HUDEP-2 (cell line): Measurements from ENCODE around the gene CERS4.
A peak's percentile ranks its signal among the peaks of the same experiment; 100 is the strongest.
"Not testable (repeated sequence)": the region's sequence is repeated elsewhere in the genome, so short reads cannot be mapped to it uniquely, and the experiment has no call there.

ENCODE experiments used
- DNase-seq, 76 experiments: peaks; one replicate each; lab custom pipeline; 2025; ENCODE audit not compliant: unreplicated experiment in 76 of 76; lab: John Stamatoyannopoulos, UW

The CERS4 gene

DNA sequence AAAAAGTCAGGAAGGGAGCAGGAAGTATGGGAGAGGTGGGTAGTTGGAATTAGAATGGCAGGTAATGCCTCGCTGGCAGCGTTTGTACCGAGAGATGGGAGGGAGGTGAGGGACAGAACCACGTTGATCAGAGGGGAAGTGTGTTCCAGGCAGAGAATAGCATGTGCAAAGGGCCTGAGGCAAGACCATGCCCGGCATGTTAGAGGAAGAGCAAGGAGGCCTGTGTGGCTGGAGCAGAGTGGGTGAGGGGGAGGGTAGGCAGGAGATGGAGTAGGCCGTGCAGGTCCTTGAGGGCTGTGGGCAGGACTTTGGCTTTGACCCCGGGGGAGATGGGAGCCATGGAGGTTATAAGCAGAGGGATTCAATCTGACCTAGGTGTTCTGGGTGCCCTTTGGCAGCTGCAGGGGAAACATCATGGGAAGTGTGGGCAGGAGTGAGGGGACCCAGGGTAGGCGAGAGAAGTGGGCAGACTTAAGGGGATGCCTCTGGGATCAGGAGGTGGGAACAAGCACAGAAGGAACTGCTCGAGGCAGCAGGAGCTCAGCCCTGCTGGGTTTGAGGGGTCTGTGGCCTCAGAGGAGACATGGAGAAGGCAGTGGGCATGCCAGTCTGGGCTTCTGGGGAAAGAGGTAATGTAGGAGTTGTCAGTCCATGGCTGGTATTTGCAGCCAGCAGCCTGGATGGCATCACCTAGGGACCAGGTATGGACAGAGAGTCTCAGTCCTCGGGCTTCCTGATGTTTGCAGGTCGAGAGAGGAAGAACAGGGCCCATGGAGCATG, 50.2 kb downstream of the CERS4 start:
- no peak for DNase-seq

DNA sequence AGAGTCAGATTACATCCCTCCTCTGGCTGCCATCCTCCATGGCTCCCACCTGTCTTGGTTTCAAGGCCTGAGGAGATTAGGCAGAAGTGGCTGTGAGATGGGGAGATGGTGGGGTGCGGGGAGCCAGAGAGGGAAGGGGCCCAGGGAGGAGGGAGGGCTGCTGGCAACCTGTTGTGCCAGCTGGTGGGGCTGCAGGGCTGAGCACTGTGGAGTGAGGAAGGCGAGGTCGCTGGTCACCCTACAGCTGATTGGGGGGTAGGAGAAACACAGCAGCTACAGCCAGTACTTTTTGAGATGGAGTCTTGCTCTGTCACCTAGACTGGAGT, 50.7 kb downstream of the CERS4 start:
- no peak for DNase-seq

DNA sequence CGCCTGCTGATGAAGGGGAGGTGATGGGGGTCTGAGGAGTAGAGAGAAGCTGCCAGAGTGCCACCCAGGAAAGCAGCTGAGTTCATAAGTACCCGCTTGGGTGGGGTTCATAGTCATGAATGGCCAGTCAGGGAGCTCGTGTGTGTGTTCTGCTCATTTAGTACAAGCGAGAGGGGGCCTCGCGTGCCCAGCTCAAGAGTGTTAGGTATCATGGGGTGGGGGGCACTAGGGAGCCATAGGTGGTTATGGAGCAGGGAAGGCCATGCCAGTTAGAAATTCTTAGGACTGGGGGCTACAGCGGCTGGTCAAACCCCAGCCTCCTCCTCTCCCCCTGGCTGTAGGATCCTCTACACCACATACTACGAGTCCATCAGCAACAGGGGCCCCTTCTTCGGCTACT, 52.2 kb downstream of the CERS4 start:
- DNase-seq, result no peak

DNA sequence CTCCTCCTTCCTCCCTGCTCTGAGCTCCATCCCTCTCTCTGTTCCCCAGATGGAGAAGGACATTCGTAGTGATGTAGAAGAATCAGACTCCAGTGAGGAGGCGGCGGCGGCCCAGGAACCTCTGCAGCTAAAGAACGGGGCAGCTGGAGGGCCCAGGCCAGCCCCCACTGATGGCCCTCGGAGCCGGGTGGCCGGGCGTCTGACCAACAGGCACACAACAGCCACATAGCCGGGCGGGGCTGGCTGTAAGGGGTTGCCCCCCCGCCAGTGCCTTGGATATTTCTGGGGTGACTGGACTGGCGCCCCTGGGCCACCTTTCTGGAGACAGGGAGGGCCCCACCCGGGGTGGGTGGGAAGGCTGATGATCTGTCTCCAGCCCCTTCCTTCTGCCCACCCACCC, 52.7 kb downstream of the CERS4 start:
- no peak for DNase-seq

DNA sequence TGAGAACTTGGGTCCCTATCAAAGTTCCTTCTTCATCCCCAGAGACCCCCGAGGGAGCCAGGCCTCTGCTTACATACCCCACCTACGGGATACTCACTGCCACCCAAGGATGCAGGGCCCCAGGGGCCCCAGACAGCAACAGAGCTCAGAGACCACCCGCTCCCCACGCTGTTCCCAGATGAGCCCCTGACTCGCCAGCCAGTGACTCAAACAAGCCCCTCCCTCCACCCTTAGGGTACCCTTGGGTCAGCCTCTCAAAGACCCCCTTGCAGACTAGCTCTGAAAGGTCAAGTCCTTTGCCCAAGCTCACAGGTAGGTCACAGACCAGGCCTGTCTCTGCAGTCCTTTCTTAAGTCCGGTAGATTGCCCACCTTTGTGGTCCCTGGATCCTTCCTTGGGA, 53.3 kb downstream of the CERS4 start:
- DNase-seq, result no peak

DNA sequence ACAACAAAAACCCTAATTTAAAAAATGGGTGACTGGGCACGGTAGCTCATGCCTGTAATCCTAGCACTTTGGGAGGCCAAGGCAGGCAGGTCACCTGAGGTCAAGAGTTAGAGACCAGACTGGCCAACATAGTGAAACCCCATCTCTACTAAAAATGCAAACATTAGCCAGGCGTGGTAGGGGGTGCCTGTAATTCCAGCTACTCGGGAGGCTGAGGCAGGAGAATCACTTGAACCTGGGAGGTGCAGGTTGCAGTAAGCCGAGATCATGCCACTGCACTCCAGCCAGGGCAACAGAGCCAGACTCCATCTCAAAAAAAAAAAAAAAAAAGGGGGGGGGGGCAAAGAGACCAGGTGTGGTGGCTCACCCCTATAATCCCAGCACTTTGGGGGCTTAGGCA, 55.1 kb downstream of the CERS4 start:
- DNase-seq, result not testable (repeated sequence)

DNA sequence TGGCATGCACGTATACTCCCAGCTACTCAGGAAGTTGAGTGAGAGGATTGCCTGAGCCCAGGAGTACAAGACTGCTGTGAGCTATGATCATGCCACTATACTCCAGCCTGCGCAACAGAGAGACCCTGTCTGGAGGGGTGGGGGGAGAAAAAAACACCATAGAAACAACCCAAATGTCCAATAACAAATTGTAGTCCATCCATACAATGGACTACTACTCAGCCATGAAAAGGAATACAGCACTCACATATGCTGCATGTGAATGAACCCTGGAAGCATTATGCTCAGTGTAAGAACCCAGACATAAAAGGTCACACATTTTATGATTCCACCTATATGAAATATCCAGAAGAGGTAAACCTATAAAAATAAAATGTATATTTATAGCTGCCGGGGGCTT, 56.7 kb downstream of the CERS4 start:
- no peak for DNase-seq

DNA sequence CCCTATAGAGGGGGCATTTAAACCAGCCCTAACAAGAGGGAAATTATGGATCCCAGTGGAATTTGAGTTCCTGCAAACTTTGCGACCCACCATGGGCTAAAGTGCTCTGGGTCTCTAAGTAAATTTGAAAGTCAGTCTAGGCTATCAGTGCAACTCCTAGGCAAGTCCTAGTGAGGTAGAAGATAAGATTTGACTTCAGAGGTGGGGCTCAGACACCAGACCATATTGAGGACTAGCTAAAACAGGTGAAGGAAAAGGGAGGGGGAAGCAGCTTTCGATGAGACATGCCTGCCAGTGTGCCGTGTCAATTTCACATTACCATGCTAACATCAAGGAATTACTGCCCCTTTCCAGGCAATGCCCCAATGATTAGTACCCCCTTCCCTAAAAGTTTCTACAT, 60.6 kb downstream of the CERS4 start:
- no peak for DNase-seq

DNA sequence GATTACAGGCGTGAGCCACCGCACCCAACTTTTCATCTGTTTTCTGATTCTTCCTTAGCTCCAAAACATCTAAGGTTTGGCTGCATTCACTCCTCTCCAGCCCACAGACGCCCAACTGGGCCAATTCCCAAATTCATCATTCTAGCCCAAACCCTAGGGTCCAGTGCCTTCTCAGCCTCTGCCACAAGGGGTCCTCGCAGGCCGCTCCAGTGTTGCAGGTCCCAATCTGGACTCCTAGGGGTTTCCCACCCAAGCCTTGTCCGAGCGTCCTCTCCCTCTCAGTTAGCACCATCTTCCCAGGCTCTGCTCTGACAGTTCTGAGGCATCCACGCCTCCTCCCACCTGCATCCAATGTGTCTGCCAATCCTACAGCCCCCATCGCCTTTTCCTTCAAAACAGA, 67.3 kb downstream of the CERS4 start:
- not testable (repeated sequence) for DNase-seq

DNA sequence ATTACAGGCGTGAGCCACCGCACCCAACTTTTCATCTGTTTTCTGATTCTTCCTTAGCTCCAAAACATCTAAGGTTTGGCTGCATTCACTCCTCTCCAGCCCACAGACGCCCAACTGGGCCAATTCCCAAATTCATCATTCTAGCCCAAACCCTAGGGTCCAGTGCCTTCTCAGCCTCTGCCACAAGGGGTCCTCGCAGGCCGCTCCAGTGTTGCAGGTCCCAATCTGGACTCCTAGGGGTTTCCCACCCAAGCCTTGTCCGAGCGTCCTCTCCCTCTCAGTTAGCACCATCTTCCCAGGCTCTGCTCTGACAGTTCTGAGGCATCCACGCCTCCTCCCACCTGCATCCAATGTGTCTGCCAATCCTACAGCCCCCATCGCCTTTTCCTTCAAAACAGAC, 82.2 kb downstream of the CERS4 start:
- not testable (repeated sequence) for DNase-seq

DNA sequence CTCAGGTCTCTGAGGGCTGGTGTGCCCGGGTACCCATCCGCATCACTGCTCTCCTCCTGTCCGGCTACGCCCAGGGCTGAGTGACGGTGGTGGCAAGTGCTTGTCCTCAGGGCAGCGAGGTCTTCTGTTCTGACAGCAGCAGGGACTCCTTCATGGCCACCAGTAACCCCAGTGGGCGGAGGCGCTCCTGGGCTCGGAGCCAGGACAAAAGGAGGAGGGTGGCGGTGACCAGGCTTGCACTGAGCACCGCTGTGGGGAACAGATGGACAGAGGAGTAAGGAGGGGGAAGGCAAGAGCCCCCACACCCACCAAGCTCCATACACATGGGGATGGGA, 93.2 kb downstream of the CERS4 start:
- peak in 67 of 76 experiments; percentile 30 to 91 (median 69) for DNase-seq

DNA sequence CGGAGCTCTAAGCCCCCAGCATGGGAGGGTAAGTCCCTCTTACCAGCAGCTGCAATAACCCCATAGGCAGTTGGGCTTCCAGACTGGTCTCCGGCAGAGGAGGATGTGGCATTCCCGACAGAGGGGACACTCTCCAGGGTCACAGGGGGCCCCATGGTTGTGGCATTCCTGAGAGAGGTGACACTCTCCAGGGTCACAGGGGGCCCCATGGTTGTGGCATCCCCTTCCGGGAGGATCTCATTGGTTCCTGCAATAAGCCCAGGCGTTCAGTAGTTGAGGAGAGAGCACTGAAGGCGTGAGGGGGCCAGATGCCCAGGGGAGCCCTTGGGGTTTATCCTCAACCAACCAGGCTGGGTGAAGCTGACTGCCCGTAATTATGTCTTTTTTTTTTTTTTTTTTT, 93.6 kb downstream of the CERS4 start:
- peak in 1 of 76 experiments; percentile 65 for DNase-seq

DNA sequence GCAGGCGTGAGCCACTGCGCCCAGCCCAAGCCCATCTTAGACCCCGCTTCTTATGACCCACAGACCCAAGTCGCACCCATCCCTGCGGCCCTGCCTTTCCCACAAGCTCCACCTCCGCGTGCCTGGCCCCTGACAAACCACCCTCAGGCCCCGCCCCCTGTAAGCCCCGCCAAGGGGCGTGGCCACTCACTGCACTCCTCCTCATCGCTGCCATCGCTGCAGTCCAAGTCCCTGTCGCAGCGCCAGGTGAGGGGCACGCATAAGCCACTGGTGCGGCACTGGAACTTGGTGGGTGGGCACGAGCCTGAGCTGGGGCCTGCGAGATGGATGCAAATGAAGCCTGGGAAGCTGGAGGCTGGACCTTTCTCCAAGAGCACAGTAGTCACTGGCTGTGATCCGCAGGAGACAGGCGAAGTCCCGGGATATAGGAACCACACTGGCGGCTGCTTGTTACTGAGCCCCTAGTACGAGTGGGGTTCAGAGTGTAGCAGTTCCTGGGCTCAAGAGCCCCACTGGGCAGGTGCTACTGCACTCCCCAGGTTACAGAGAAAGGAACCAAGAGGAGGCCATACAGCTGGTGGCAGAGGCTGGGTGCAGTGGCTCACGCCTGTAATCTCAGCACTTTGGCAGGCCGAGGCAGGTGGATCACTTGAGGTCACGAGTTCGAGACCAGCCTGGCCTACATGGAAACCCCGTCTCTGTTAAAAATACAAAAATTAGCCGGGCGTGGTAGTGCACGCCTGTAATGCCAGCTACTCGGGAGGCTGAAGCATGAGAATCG, 95.9 kb downstream of the CERS4 start:
- DNase-seq, result peak in 42 of 76 experiments; percentile 16 to 72 (median 38)

DNA sequence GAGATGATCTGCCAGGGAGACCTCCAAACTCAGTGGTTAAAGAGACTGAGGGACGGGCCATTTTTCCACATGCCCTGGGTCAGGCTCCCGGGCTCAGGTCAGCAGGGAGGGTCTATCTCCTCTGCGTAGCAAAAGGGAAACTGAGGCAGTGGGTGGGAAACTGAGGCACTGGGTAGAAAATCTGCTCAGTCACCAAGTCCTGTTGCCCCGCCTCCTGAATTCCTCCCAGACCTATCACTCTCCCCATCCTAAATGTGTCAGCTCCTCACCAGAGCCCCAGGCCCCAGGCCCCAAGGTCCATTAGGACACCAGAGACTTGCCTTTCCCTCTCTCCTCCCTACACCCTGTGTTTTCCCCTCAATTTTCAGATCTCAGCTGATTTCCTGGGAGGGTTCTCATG, 96.6 kb downstream of the CERS4 start:
- no peak for DNase-seq

DNA sequence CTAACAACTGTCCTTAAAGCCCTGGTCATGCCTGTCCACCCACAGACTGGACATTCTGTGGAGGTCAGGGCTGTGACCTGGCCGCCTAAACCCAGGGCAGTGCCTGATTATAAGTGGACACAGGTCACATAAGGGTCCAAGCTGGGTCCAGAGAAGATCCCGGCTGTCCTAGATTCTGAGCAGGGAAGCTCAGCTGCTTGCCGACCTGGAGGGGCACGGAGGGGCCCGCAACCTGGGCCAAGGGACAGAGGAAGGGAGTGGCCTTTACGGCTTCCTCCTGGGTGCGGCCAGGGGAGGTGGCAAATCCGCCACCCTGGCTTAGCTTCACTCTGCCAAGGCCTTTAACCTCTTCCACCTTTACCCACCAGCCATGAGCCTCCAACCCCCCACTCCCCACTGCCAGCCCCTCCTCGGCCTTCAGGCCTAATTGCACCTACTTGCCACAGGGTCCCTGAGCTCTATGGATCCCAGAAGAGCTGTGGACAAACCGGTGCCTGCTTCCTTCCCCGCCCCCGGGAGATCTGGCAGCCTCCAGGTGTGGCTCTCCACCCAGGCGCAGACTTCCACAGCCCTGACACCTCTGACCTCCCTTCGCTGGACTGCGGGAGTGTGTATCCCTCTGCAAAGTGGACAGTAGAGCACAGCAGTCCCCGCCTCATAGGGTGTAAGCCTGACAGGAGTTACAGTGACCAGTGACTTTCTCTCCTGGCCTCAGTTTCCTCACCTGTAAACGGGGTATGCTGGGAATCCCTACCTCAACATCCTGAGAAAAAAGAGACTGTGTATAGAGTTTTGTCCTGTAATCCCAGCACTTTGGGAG, 97.3 kb downstream of the CERS4 start:
- DNase-seq, result no peak

DNA sequence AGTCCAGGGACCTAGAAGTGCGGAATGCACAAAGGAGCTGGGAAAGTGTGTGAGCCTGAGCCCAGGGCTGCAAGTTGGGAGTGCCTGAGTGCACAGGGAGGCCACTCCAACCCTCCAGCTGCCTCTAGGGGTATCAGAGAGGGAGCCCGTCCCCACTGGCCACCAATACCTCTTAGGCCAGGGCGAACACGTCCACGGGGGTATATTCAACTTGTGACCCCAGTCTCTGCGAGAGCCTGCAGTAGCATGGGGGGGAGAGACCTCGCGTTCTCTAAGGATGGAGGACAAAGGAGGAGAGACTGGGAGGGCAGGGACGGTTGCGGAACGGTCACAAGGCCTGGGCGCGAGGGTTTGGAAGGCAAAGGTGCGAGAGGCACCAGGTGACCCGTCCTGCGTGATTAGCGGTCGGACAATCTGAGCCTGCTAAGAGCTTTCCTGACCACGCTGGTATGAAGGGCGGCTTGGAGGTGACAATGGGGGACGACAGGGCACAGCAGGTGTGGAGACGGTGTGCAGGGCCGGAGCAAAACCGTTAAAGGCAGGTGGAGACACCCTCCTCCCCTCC, 98.3 kb downstream of the CERS4 start:
- DNase-seq, result peak in 15 of 76 experiments; percentile 15 to 69 (median 28)

DNA sequence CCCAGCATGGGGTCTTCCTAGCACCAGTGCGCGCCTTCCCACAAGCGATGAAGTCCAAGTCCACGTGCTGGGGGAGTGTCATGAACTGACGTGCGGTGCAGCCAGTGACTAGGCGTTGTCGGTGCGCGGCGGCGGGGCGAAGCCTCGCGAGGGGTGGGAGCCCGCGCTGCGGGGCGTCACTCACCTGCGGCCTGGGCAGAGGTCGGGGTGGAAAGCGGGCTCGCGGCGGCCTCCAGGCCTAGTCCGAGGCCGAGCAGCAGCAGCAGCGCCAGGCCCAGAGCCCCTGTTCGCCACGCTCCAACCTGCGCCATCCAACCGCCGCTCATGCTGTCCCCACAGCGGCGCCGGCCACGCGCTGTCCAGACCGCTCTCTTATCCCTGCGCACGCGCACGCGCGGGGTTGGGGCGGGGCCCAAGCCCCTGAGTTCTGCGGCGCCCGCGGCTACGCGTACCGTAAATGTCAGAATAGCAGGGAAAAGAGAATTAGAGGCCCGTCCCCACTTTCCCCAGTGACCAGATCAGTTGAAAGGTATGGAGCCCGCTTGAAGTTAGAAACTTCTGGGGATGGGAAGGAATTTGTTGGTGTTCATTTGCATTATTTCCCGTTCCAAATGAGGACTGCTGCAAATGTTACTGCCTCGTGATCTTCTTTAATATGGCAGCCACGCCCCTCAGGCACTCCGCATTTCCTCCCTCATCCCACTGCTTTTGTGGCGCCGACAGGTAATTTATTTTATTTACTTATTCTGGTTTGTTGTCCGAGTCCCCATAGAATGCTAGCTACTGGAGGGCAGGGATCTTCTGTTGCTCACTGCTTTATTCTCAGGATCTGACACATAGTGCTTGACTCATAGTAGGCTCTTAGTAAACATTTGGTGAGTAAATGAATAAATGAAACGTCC, 99.0 kb downstream of the CERS4 start, which contains the start of gene CD320:
Gene CD320, minus strand, starts transcription at position 394 of the 902 bp plus-strand sequence. Its CDS starts 68 bp downstream, at position 326.
- peak in 75 of 76 experiments; percentile 49 to 97 (median 87) for DNase-seq

DNA sequence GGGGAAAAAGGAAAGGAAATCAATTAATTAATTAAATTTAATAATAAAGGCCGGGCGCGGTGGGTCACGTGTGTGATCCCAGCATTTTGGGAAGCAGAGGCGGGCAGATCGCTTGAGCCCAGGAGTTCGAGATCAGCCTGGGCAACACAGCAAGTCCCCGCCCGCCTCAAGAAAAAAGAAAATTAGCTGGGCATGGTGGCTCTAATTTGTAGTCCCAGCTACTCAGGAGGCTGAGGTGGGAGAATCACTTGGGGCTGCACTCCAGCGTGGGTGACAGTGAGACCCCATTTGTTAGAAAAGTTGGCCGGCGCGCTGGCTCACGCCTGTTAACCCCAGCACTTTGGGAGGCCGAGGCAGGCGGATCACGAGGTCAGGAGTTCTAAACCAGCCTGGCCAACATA, 99.7 kb downstream of the CERS4 start:
- DNase-seq, result no peak

DNA sequence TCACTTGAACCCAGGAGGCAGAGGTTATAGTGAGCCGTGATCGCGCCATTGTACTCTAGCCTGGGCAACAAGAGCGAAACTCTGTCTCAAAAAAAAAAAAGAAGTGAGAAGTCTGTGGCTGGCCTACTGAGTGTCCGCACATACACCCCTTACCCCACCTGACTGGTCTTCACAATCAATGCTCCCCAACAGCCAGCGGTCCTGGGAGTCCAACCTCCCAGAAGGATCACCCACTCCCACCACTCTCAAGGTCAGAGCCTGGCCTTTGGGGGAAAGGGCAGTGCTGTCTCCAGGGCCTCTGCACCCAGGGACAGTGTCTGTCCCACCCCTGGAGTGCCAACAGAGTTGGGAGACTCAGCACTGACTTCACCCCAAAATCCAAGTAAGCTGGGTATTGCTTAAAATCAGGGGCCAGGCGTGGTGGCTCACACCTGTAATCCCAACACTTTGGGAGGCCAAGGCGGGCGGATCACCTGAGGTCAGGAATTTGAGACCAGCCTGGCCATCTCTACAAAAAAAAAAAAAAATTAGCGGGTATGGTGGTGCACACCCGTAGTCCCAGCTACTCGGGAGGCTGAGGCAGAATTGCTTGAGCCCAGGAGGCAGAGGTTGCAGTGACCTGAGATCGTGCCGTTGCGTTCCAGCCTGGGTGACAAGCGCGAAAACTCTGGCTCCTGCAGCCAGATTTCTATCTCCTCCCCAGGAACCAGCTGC, 101.3 kb downstream of the CERS4 start:
- DNase-seq, result no peak
